Upper lobe of left lung (tissue), 4 donors: ENCODE data around the gene PTX4.

Experiments used
- CTCF ChIP-seq, 6 experiments: fragments of 450-650 bp in 4 of 6; fragments of 200-600 bp in 2 of 6; sonication (generic) in 2 of 6; IDR thresholded peaks; one replicate each; pipeline ENCODE4 v1.5.1; 2016 to 2019; ENCODE audit warnings: antibody characterized with exemption in 6 of 6
- EP300 ChIP-seq, 4 donors: sonication (generic); formaldehyde crosslinking; IDR thresholded peaks; one replicate each; pipeline ENCODE4 v1.5.1; 2017; ENCODE audit warnings: antibody characterized with exemption in 4 of 4, control low read depth in 2 of 4
- POLR2A ChIP-seq, 4 donors: fragments of 450-650 bp; IDR thresholded peaks; one replicate each; pipeline ENCODE4 v1.5.1; 2016 to 2017; ENCODE audit warnings: antibody characterized with exemption in 4 of 4, mild to moderate bottlenecking in 2 of 4
- POLR2AphosphoS5 ChIP-seq, 2 donors: sonication (generic); formaldehyde crosslinking; IDR thresholded peaks; one replicate each; pipeline ENCODE4 v1.5.1; 2017; ENCODE audit warnings: antibody characterized with exemption in 2 of 2

DNA sequence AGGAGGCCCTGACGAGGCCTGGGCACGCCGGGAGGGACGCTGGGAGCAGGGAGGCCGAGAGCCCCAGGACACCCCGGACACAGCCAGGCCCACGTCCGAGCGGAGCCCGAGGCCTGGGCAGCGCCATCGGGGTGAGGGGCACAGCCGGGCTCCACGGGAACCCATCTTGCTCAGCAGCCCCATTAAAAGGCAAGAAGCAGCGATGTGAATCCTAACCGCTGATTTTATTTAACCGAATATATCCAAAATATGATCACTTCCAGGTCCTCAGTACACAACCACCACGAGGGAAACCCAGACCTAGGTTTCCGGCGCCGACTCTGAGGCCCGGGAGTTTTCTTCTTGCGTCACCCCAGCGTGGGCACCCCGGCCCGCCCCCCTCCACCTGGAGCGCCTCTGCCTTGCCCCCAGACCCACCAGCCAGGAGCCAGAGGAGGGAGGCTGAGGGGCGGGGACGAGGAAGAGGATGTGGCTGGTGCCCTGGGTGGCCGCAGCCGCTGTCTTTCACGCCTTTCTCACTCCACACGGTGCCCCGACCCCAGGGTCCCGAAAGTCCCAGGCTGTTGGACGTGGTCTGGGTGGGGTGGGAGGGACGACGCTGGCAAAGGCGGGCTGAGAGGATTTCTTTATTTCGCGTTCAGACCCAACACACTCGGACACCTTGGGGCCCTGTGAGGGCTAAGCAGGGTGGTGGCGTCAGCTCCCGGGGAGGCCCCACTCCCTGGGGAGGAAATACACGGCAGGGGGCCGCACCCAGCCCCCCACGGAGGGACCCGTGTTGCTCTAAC, 43.8 kb downstream of the PTX4 start:
- TF ChIP-seq POLR2AphosphoS5 (IDR thresholded peaks at IDR 0.05), result no peak
- TF ChIP-seq CTCF (IDR thresholded peaks at IDR 0.05), result no peak
- no peak for TF ChIP-seq POLR2A (IDR thresholded peaks at IDR 0.05)
- no peak for TF ChIP-seq EP300 (IDR thresholded peaks at IDR 0.05)
